ENCODE measurements around the gene GLYATL1.

Gene GLYATL1

DNA sequence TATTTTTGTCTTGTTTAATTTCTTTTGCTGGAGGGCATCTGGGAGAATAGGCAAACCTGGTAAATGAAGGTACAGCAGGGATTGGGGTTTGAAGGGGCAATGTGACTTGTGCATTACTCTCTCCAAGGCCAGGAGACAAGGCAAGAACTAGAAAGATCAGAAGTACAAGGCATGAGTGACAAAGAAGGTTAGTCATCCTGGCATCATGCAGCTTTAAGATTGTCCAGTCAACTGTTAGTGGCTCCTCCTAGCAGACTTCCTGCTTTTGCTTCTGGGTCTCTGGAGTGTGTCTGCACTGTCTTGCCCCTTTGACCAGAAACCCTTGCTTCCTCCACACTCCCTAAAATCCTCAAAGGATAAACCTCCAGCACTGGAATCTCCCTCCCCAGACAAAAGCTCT lies 27.2 kb upstream of the GLYATL1 start:
- Histone ChIP-seq H3K36me3 (ENCODE audit: control insufficient read depth, insufficient read depth, low read length) (no peaks in the 10 kb centered on the region), H3K4me1 (peaks cover 3% of the 10 kb centered on the region), H3K4me3 (ENCODE audit: low read depth, low read length) (no peak overlapping the region), H3K79me2 (no peaks in the 10 kb centered on the region), H2AFZ (no peak overlapping the region), H3K27ac (no peak overlapping the region), H3K9ac (no peak overlapping the region), H3K27me3 (ENCODE audit: control insufficient read depth, insufficient read depth, low read length) (no peaks in the 10 kb centered on the region), H3K9me3 (ENCODE audit: control insufficient read depth, low read length) (no peaks in the 10 kb centered on the region), H3K4me2 (ENCODE audit: low read length) (no peak overlapping the region)
- TF ChIP-seq, protein P1, sequence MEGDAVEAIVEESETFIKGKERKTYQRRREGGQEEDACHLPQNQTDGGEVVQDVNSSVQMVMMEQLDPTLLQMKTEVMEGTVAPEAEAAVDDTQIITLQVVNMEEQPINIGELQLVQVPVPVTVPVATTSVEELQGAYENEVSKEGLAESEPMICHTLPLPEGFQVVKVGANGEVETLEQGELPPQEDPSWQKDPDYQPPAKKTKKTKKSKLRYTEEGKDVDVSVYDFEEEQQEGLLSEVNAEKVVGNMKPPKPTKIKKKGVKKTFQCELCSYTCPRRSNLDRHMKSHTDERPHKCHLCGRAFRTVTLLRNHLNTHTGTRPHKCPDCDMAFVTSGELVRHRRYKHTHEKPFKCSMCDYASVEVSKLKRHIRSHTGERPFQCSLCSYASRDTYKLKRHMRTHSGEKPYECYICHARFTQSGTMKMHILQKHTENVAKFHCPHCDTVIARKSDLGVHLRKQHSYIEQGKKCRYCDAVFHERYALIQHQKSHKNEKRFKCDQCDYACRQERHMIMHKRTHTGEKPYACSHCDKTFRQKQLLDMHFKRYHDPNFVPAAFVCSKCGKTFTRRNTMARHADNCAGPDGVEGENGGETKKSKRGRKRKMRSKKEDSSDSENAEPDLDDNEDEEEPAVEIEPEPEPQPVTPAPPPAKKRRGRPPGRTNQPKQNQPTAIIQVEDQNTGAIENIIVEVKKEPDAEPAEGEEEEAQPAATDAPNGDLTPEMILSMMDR (IDR thresholded peaks at IDR 0.05), result no peak

DNA sequence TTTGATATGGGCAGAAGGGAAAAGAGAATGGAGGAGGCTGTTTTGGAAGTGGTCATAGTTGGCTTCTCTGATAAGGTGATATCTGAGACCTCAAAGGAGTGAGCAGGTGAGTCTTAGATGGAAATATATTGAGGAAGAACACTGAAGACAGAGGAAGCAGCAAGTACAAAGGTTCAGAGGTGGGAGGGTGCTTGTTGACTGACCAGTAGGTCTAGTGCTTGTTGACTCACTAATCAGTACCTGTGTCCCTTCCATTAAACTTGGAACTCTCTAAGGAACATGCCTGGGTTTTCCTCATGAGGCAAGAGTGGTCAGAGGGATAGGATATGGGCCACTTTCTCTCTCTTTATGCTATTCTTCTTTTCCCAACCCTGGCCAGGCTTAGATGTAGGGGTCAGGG lies 25.6 kb upstream of the GLYATL1 start:
- Histone ChIP-seq H3K9me3 (ENCODE audit: control insufficient read depth, low read length) (no peaks in the 10 kb centered on the region), H3K36me3 (ENCODE audit: control insufficient read depth, insufficient read depth, low read length) (no peaks in the 10 kb centered on the region), H3K4me2 (ENCODE audit: low read length) (no peak overlapping the region), H3K27me3 (ENCODE audit: control insufficient read depth, insufficient read depth, low read length) (no peaks in the 10 kb centered on the region), H2AFZ (no peak overlapping the region), H3K4me1 (peaks cover 3% of the 10 kb centered on the region), H3K27ac (no peak overlapping the region), H3K79me2 (no peaks in the 10 kb centered on the region), H3K9ac (no peak overlapping the region), H3K4me3 (ENCODE audit: low read depth, low read length) (no peak overlapping the region)
- TF ChIP-seq, protein P1 (IDR thresholded peaks at IDR 0.05), result no peak

- TF ChIP-seq, protein P1 (IDR thresholded peaks at IDR 0.05), result no peak
- H3K27ac ChIP-seq, result peak overlapping the region; percentile 29
- no peak overlapping the region for H2AFZ ChIP-seq
- H3K9me3 ChIP-seq (ENCODE audit: control insufficient read depth, low read length), result no peaks in the 10 kb centered on the region
- no peaks in the 10 kb centered on the region for H3K27me3 ChIP-seq (ENCODE audit: control insufficient read depth, insufficient read depth, low read length)
- no peaks in the 10 kb centered on the region for H3K36me3 ChIP-seq (ENCODE audit: control insufficient read depth, insufficient read depth, low read length)
- H3K9ac ChIP-seq, result no peak overlapping the region
- no peaks in the 10 kb centered on the region for H3K79me2 ChIP-seq
- no peak overlapping the region for H3K4me2 ChIP-seq (ENCODE audit: low read length)
- H3K4me1 ChIP-seq, result peaks cover 3% of the 10 kb centered on the region
- no peak overlapping the region for H3K4me3 ChIP-seq (ENCODE audit: low read depth, low read length)
These were observed 24.3 kb upstream of the GLYATL1 start for GRCh38 chr11:58914821-58915543.

- no peak overlapping the region for H2AFZ ChIP-seq
- no peak overlapping the region for H3K9ac ChIP-seq
- no peak overlapping the region for H3K4me3 ChIP-seq (ENCODE audit: low read depth, low read length)
- H3K27ac ChIP-seq, result no peak overlapping the region
- H3K4me1 ChIP-seq, result peaks cover 3% of the 10 kb centered on the region
- H3K9me3 ChIP-seq (ENCODE audit: control insufficient read depth, low read length), result no peaks in the 10 kb centered on the region
- no peaks in the 10 kb centered on the region for H3K79me2 ChIP-seq
- no peaks in the 10 kb centered on the region for H3K36me3 ChIP-seq (ENCODE audit: control insufficient read depth, insufficient read depth, low read length)
- no peaks in the 10 kb centered on the region for H3K27me3 ChIP-seq (ENCODE audit: control insufficient read depth, insufficient read depth, low read length)
- TF ChIP-seq, protein P1 (IDR thresholded peaks at IDR 0.05), result no peak
- no peak overlapping the region for H3K4me2 ChIP-seq (ENCODE audit: low read length)
These were observed 22.7 kb upstream of the GLYATL1 start for GRCh38 chr11:58916637-58917036.
